GM13976 (cell line): ENCODE data around the gene MORN1.

Experiments used
- DNase-seq: peaks from one replicate; pipeline ENCODE4 v3.0.0; 2012; ENCODE audit warnings: low spot score
- CTCF ChIP-seq: IDR thresholded peaks from 2 replicates; pipeline ENCODE4 v1.5.1; 2012; ENCODE audit warnings: borderline replicate concordance, mild to moderate bottlenecking; ENCODE audit not compliant: insufficient read depth; ENCODE audit errors: extremely low read depth, missing control alignments, control extremely low read depth
- in situ Hi-C: fragments of 300-500 bp; cut with MboI; formaldehyde crosslinking; loops from one replicate; pipeline ENCODE4 v1.12.0; 2022; ENCODE audit warnings: low sequenced_read_pairs, mixed read lengths, inconsistent platforms; ENCODE audit not compliant: unreplicated experiment

MORN1 gene

GRCh38 chr1:2307064-2307605 lies 84.2 kb downstream of the MORN1 start:
- in situ Hi-C loops, result no loop called here
- no peak for DNase-seq
- TF ChIP-seq CTCF, result no peak

GRCh38 chr1:2306151-2306978 lies 85.0 kb downstream of the MORN1 start:
- in situ Hi-C loops, result no loop called here
- TF ChIP-seq CTCF, result no peak

GRCh38 chr1:2304921-2305681 lies 86.3 kb downstream of the MORN1 start:
- DNase-seq, result no peak
- in situ Hi-C loops, result no loop called here
- no peak for TF ChIP-seq CTCF

More at GRCh38 chr1:2306151-2306978, 85.0 kb downstream of the MORN1 start:
- no peak for DNase-seq

- TF ChIP-seq CTCF, result no peak
- in situ Hi-C loops, result no loop called here
- DNase-seq, result no peak
Observed at GRCh38 chr1:2304282-2304681, 87.1 kb downstream of the MORN1 start.

GRCh38 chr1:2303781-2304180 lies 87.6 kb downstream of the MORN1 start:
- TF ChIP-seq CTCF, result no peak
- in situ Hi-C loops, result no loop called here
- no peak for DNase-seq

GRCh38 chr1:2303016-2303775 lies 88.2 kb downstream of the MORN1 start:
- no peak for TF ChIP-seq CTCF
- in situ Hi-C loops, result no loop called here
- no peak for DNase-seq
